Lower leg skin (tissue), 4 donors: ENCODE measurements around the gene ARHGAP44. TPM values are rescaled to one million over a fixed set of nuclear protein-coding genes. Genes with fewer than 3 reads are reported as not detected.

Source experiments
- DNase-seq, 2 donors: peaks; one replicate each; pipeline ENCODE4 v3.0.0-alpha.2; 2019; ENCODE audit warnings: low spot score in 2 of 2
- H3K4me3 ChIP-seq: fragments of 200-600 bp; sonication (generic); 2 replicates; pipeline ENCODE4 v1.5.1; 2017; ENCODE audit warnings: mild to moderate bottlenecking, low read depth; ENCODE audit not compliant: poor library complexity, severe bottlenecking
- CTCF ChIP-seq, 3 donors: fragments of 450-650 bp; IDR thresholded peaks; one replicate each; pipeline ENCODE4 v1.5.1; 2016; ENCODE audit warnings: antibody characterized with exemption in 3 of 3, mild to moderate bottlenecking in 3 of 3, moderate library complexity in 2 of 3
- POLR2A ChIP-seq, 2 donors: fragments of 450-650 bp; IDR thresholded peaks; one replicate each; pipeline ENCODE4 v1.6.1; 2016 to 2017; ENCODE audit warnings: antibody characterized with exemption in 2 of 2, mild to moderate bottlenecking in 1 of 2, moderate library complexity in 1 of 2
- WGBS, 2 donors: methylation state at CpG; one replicate each; pipeline ENCODE4 v1.1.5; 2018; 5-methylcytosine and 5-hydroxymethylcytosine counted together
- intact Hi-C: fragments of 100-400 bp; cut with DNase I; formaldehyde crosslinking; loops from one replicate; pipeline ENCODE4 v1.15.0; 2023; ENCODE audit warnings: low total_unique reads
- total RNA-seq, 4 donors: library from RNA; depleted of rRNA; stranded (reverse); fragments of >200 nt; gene quantifications; one replicate each; pipeline ENCODE4 v1.1.0, GENCODE V29; 2016

ARHGAP44 gene
- total RNA-seq, 4 donors from 2014 or later, result 2.9 to 8.0 (median 3.0) TPM

GRCh38 chr17:12993631-12994030 lies 204.3 kb downstream of the ARHGAP44 start:
- no peak for DNase-seq
- whole genome bisulfite sequencing, 2 donors, result 92 to 94% methylated on average over 12 to 14 of the region's 14 CpGs
- no peak overlapping the region for H3K4me3 ChIP-seq
- intact Hi-C loops, result loop anchor here (10.0 kb wide), 1 partner anchor 449 kb away; no protein-coding TSS in a partner anchor
- TF ChIP-seq POLR2A (IDR thresholded peaks at IDR 0.05) (no peak), CTCF (IDR thresholded peaks at IDR 0.05) (no peak)

- 88 to 93% methylated on average over 19 of the region's 19 CpGs for whole genome bisulfite sequencing, 2 donors
- no peak for DNase-seq
- TF ChIP-seq CTCF (IDR thresholded peaks at IDR 0.05) (no peak), POLR2A (IDR thresholded peaks at IDR 0.05) (no peak)
- H3K4me3 ChIP-seq, result no peak overlapping the region
- intact Hi-C loops, result loop anchor here (10.0 kb wide), 1 partner anchor 450 kb away; no protein-coding TSS in a partner anchor
Observed at GRCh38 chr17:12994341-12995074, 205.2 kb downstream of the ARHGAP44 start.

- DNase-seq, result no peak
- intact Hi-C loops, result loop anchor here (10.0 kb wide), 1 partner anchor 450 kb away; no protein-coding TSS in a partner anchor
- H3K4me3 ChIP-seq, result no peak overlapping the region
- TF ChIP-seq CTCF (IDR thresholded peaks at IDR 0.05) (no peak), POLR2A (IDR thresholded peaks at IDR 0.05) (no peak)
- 92 to 94% methylated on average over 11 of the region's 11 CpGs for WGBS, 2 donors
Observed at GRCh38 chr17:12995106-12995895, 206.0 kb downstream of the ARHGAP44 start.

- intact Hi-C loops, result loop anchor here (10.0 kb wide), 1 partner anchor 451 kb away; no protein-coding TSS in a partner anchor
- WGBS, 2 donors, result 93 to 97% methylated on average over 19 of the region's 19 CpGs
- DNase-seq, result no peak
- H3K4me3 ChIP-seq, result no peak overlapping the region
- TF ChIP-seq POLR2A (IDR thresholded peaks at IDR 0.05) (no peak), CTCF (IDR thresholded peaks at IDR 0.05) (no peak)
Observed at GRCh38 chr17:12995896-12996295, 206.6 kb downstream of the ARHGAP44 start.

- no peak for DNase-seq
- intact Hi-C loops, result loop anchor here (10.0 kb wide), 1 partner anchor 452 kb away; no protein-coding TSS in a partner anchor
- 94% methylated on average over 10 of the region's 10 CpGs for WGBS, 2 donors
- no peak overlapping the region for H3K4me3 ChIP-seq
- TF ChIP-seq POLR2A (IDR thresholded peaks at IDR 0.05) (no peak), CTCF (IDR thresholded peaks at IDR 0.05) (no peak)
Observed at GRCh38 chr17:12996357-12996756, 207.1 kb downstream of the ARHGAP44 start.
